CD14-positive monocyte (primary cell): Measurements from ENCODE around the gene PAK5. TPM values are rescaled to one million over a fixed set of nuclear protein-coding genes. Genes with fewer than 3 reads are reported as not detected.
A peak's percentile ranks its signal among the peaks of the same experiment; 100 is the strongest.

Source experiments
- DNase-seq, 3 donors: peaks; one replicate each; pipeline ENCODE4 v3.0.0-alpha.2; 2011 to 2022
- H2AFZ ChIP-seq: 2 replicates; pipeline ENCODE4 v1.6.0; 2012; ENCODE audit warnings: mild to moderate bottlenecking, low read depth, low read length, inconsistent platforms; ENCODE audit not compliant: insufficient read depth, poor library complexity, severe bottlenecking
- H3K27ac ChIP-seq, 2 donors: 1 replicate in 1 of 2; 2 replicates in 1 of 2; pipeline ENCODE4 v1.5.1; 2012 to 2013; ENCODE audit warnings: low read length in 2 of 2, control low read depth in 1 of 2, inconsistent platforms in 1 of 2, low read depth in 1 of 2, mild to moderate bottlenecking in 1 of 2
- H3K27me3 ChIP-seq, 2 donors: one replicate each; pipeline versions ENCODE4 v1.6.0 to v1.6.1; 2011 to 2013; ENCODE audit warnings: low read length in 2 of 2; ENCODE audit not compliant: control insufficient read depth in 2 of 2, insufficient read depth in 2 of 2
- H3K36me3 ChIP-seq, 2 donors: replicated peaks in 1 of 2; 1 replicate in 1 of 2; 2 replicates in 1 of 2; pipeline versions ENCODE4 v1.5.1 to v1.6.1; 2012 to 2013; ENCODE audit warnings: low read length in 2 of 2, control low read depth in 1 of 2, inconsistent platforms in 1 of 2, mild to moderate bottlenecking in 1 of 2; ENCODE audit not compliant: insufficient read depth in 2 of 2, control insufficient read depth in 1 of 2
- H3K4me1 ChIP-seq, 2 donors: 1 replicate in 1 of 2; 2 replicates in 1 of 2; pipeline versions ENCODE4 v1.5.1 to v1.6.1; 2012 to 2013; ENCODE audit warnings: low read length in 2 of 2, control low read depth in 1 of 2, inconsistent platforms in 1 of 2, mild to moderate bottlenecking in 1 of 2, moderate library complexity in 1 of 2; ENCODE audit not compliant: insufficient read depth in 2 of 2, control insufficient read depth in 1 of 2
- H3K4me2 ChIP-seq: replicated peaks from 2 replicates; pipeline ENCODE3; 2012; ENCODE audit warnings: low read length, moderate library complexity, mild to moderate bottlenecking; ENCODE audit not compliant: poor library complexity, severe bottlenecking; ENCODE audit errors: extremely low read depth
- H3K4me3 ChIP-seq, 3 experiments: fragments of 200-600 bp in 1 of 3; sonication (generic) in 1 of 3; replicated peaks in 1 of 3; 1 replicate in 2 of 3; 2 replicates in 1 of 3; pipeline ENCODE4 v1.5.1; 2011 to 2013; ENCODE audit warnings: low read length in 3 of 3, mild to moderate bottlenecking in 3 of 3, control low read depth in 2 of 3, low read depth in 2 of 3, inconsistent platforms in 1 of 3, moderate library complexity in 1 of 3
- H3K79me2 ChIP-seq: 2 replicates; pipeline ENCODE4 v1.6.0; 2012; ENCODE audit warnings: mild to moderate bottlenecking, control low read depth, inconsistent platforms, low read length, moderate library complexity; ENCODE audit not compliant: insufficient read depth
- H3K9ac ChIP-seq: 2 replicates; pipeline ENCODE4 v1.6.0; 2017; ENCODE audit warnings: low read length, mild to moderate bottlenecking; ENCODE audit not compliant: insufficient read depth, poor library complexity, severe bottlenecking
- H3K9me3 ChIP-seq, 2 donors: replicated peaks in 1 of 2; 1 replicate in 1 of 2; 2 replicates in 1 of 2; pipeline versions ENCODE4 v1.5.1 to v1.6.1; 2012 to 2013; ENCODE audit warnings: low read length in 2 of 2, control low read depth in 1 of 2; ENCODE audit not compliant: control insufficient read depth in 1 of 2, insufficient read depth in 1 of 2
- H4K20me1 ChIP-seq: 2 replicates; pipeline ENCODE4 v1.6.0; 2012; ENCODE audit warnings: mild to moderate bottlenecking, low read length, control low read depth, moderate library complexity; ENCODE audit not compliant: insufficient read depth
- H3K27ac Mint-ChIP-seq, 7 donors: one replicate each; pipeline ENCODE4 v1.8.0; 2020; ENCODE audit warnings: mild to moderate bottlenecking in 7 of 7, mixed read lengths in 7 of 7, moderate library complexity in 6 of 7, inconsistent platforms in 2 of 7
- H3K27me3 Mint-ChIP-seq, 3 donors: one replicate each; pipeline ENCODE4 v1.8.0; 2021 to 2022; ENCODE audit warnings: low read depth in 3 of 3, mild to moderate bottlenecking in 3 of 3, mixed read lengths in 3 of 3, moderate library complexity in 3 of 3, inconsistent platforms in 1 of 3
- H3K36me3 Mint-ChIP-seq, 2 donors: one replicate each; pipeline ENCODE4 v1.8.0; 2020; ENCODE audit warnings: mixed read lengths in 2 of 2, inconsistent platforms in 1 of 2, mild to moderate bottlenecking in 1 of 2
- H3K4me1 Mint-ChIP-seq: one replicate; pipeline ENCODE4 v1.8.0; 2020; ENCODE audit warnings: mild to moderate bottlenecking, mixed read lengths
- H3K4me3 Mint-ChIP-seq, 2 donors: one replicate each; pipeline ENCODE4 v1.8.0; 2020; ENCODE audit warnings: mild to moderate bottlenecking in 2 of 2, mixed read lengths in 2 of 2, moderate library complexity in 1 of 2
- H3K9me3 Mint-ChIP-seq, 7 donors: one replicate each; pipeline ENCODE4 v1.8.0; 2020 to 2022; ENCODE audit warnings: mixed read lengths in 7 of 7, mild to moderate bottlenecking in 6 of 7, moderate library complexity in 6 of 7, inconsistent platforms in 2 of 7
- CTCF ChIP-seq: fragments of 200-600 bp; IDR thresholded peaks from one replicate; pipeline ENCODE4 v1.8.0; 2022; ENCODE audit warnings: antibody characterized with exemption, mild to moderate bottlenecking
- WGBS: methylation state at CpG from one replicate; pipeline ENCODE4 v1.1.5; 2013; ENCODE audit warnings: missing lambda C conversion rate; ENCODE audit not compliant: insufficient coverage; 5-methylcytosine and 5-hydroxymethylcytosine counted together
- intact Hi-C, 2 donors: fragments of 100-400 bp; cut with micrococcal nuclease; formaldehyde crosslinking; loops; one replicate each; pipeline versions ENCODE4 v1.15.0 to v1.15.1; 2023
- polyA plus RNA-seq, 3 donors: library from polyadenylated mRNA; depleted of rRNA in 1 of 3; unstranded in 2 of 3; stranded (reverse) in 1 of 3; fragments of 300-500 nt in 2 of 3; fragments of >200 nt in 1 of 3; fragmentation: Illumina TruSeq in 2 of 3; gene quantifications; 1 replicate in 2 of 3; 2 replicates in 1 of 3; pipeline ENCODE4 v1.2.3, GENCODE V29; 2012 to 2021

PAK5 gene
- polyA plus RNA-seq, 3 donors = not detected

- Histone ChIP-seq H3K4me3 (peak overlapping the region in 1 of 3 experiments; percentile 76), H3K4me2 (no peak overlapping the region), H3K27ac (no peak overlapping the region), H3K4me1 (peaks cover 27 to 34% of the 10 kb centered on the region in 2 donors), H3K9me3 (peaks cover 0 to 3% of the 10 kb centered on the region in 2 donors), H3K9ac (no peak overlapping the region), H4K20me1 (no peaks in the 10 kb centered on the region), H3K36me3 (peaks cover 0 to 4% of the 10 kb centered on the region in 2 donors), H3K27me3 (peaks cover 42 to 61% of the 10 kb centered on the region in 2 donors), H2AFZ (no peak overlapping the region), H3K79me2 (no peaks in the 10 kb centered on the region)
- no peak for DNase-seq
- Mint-ChIP-seq H3K4me1 (peaks cover 37% of the 10 kb centered on the region), H3K9me3 (peaks cover 0 to 16% (median 6%) of the 10 kb centered on the region in 7 donors), H3K36me3 (peaks cover 21 to 25% of the 10 kb centered on the region in 2 donors), H3K27ac (no peak overlapping the region), H3K4me3 (peak overlapping the region in 1 of 2 donors; percentile 92), H3K27me3 (peaks cover 61 to 68% (median 66%) of the 10 kb centered on the region in 3 donors)
- no peak for TF ChIP-seq CTCF
- 39% methylated on average over 2 of the region's 8 CpGs for WGBS
- intact Hi-C loops = no loop called here
These were observed 321.3 kb downstream of the PAK5 start for GRCh38 chr20:9517297-9518162.

- Histone ChIP-seq H3K4me3 (peak overlapping the region; percentile 46 to 76 (median 51)), H3K9me3 (peaks cover 0 to 3% of the 10 kb centered on the region in 2 donors), H3K4me1 (peaks cover 29 to 34% of the 10 kb centered on the region in 2 donors), H3K27ac (no peak overlapping the region), H3K9ac (peak overlapping the region; percentile 27), H3K79me2 (no peaks in the 10 kb centered on the region), H2AFZ (peak overlapping the region; percentile 80), H4K20me1 (no peaks in the 10 kb centered on the region), H3K27me3 (peaks cover 50 to 73% of the 10 kb centered on the region in 2 donors), H3K36me3 (no peaks in the 10 kb centered on the region), H3K4me2 (peak overlapping the region; percentile 91)
- intact Hi-C loops = no loop called here
- peak overlapping the region; percentile 79 to 92 for H3K4me3 Mint-ChIP-seq
- 5% methylated on average over 28 of the region's 28 CpGs for WGBS
- DNase-seq = peak in 2 of 3 donors; percentile 18 to 31
- H3K9me3 Mint-ChIP-seq = peaks cover 0 to 16% (median 6%) of the 10 kb centered on the region in 7 donors
- peaks cover 40% of the 10 kb centered on the region for H3K4me1 Mint-ChIP-seq
- peaks cover 69 to 78% (median 76%) of the 10 kb centered on the region in 3 donors for H3K27me3 Mint-ChIP-seq
- no peak overlapping the region for H3K27ac Mint-ChIP-seq
- no peak for TF ChIP-seq CTCF
- H3K36me3 Mint-ChIP-seq = peaks cover 24 to 25% of the 10 kb centered on the region in 2 donors
These were observed 322.5 kb downstream of the PAK5 start for GRCh38 chr20:9516234-9516871.
